K562 (cell line): ENCODE measurements around the gene GSC. TPM values are rescaled to one million over a fixed set of nuclear protein-coding genes. Genes with fewer than 3 reads are reported as not detected.

ENCODE experiments used
- ATAC-seq: fragments of 200-7000 bp; cut with Tn5 transposase; 3 replicates; pipeline ENCODE4 v1.9.1; 2020; ENCODE audit warnings: moderate library complexity
- BruUV-seq: library from RNA; stranded (reverse); fragments of 400-500 nt; replicated peaks from 2 replicates; lab custom pipeline; 2021; lab: Mats Ljungman, UMichigan
- CTCF ChIA-PET: fragments of 300-600 bp; formaldehyde crosslinking; extraction: SDS; loops from one replicate; lab custom pipeline; 2021; ENCODE audit warnings: low intra/inter-chr PET ratio; lab: Yijun Ruan, JAX
- POLR2A ChIA-PET: fragments of 300-600, 350-650 bp; sonication (Branson Sonifier 250); formaldehyde crosslinking; extraction: SDS; loops from one replicate; lab custom pipeline; 2021; ENCODE audit warnings: antibody characterized with exemption, inconsistent platforms; lab: Yijun Ruan, JAX
- DNase-seq, 4 experiments: peaks; one replicate each; pipeline versions ENCODE4 v3.0.0 to v3.0.0-alpha.2; 2011 to 2018; ENCODE audit warnings: low spot score in 3 of 4, mixed read lengths in 3 of 4; ENCODE audit errors: extremely low read depth in 1 of 4
- FAIRE-seq: peaks from 2 replicates; lab custom pipeline; 2011; peaks lifted over from hg19 to GRCh38; lab: Jason Lieb, UNC
- H2AFZ ChIP-seq: 2 replicates; pipeline ENCODE4 v1.6.0; 2011; ENCODE audit warnings: low read depth, low read length, control low read depth, inconsistent platforms
- H3K27ac ChIP-seq: fragments of 200-600 bp; 3 replicates; pipeline ENCODE4 v1.8.0; 2011; ENCODE audit warnings: low read depth, mild to moderate bottlenecking, control low read depth, inconsistent platforms, low read length, moderate library complexity, mixed read lengths; ENCODE audit errors: extremely low read depth
- H3K27me3 ChIP-seq, 2 experiments: fragments of 300-600 bp in 1 of 2; 2 replicates in 1 of 2; 3 replicates in 1 of 2; pipeline versions ENCODE4 v1.6.0 to v1.8.0; 2011; ENCODE audit warnings: inconsistent platforms in 2 of 2, low read length in 2 of 2, mild to moderate bottlenecking in 1 of 2, mixed read lengths in 1 of 2, moderate library complexity in 1 of 2; ENCODE audit not compliant: control insufficient read depth in 2 of 2, insufficient read depth in 2 of 2
- H3K36me3 ChIP-seq: fragments of 300-600 bp; 3 replicates; pipeline ENCODE4 v1.8.0; 2011; ENCODE audit warnings: mild to moderate bottlenecking, low read length, inconsistent platforms; ENCODE audit not compliant: control insufficient read depth, insufficient read depth
- H3K4me1 ChIP-seq, 2 experiments: fragments of 200-600 bp in 1 of 2; replicated peaks in 1 of 2; 2 replicates in 1 of 2; 3 replicates in 1 of 2; pipeline versions ENCODE4 v1.5.1 to v1.8.0; 2011; ENCODE audit warnings: inconsistent platforms in 2 of 2, low read length in 2 of 2, mild to moderate bottlenecking in 1 of 2, mixed read lengths in 1 of 2, moderate library complexity in 1 of 2; ENCODE audit not compliant: control insufficient read depth in 2 of 2, insufficient read depth in 2 of 2
- H3K4me2 ChIP-seq: 2 replicates; pipeline ENCODE4 v1.6.1; 2011; ENCODE audit warnings: low read length, control low read depth, inconsistent platforms, mixed read lengths; ENCODE audit not compliant: insufficient read depth
- H3K4me3 ChIP-seq: fragments of 200-600 bp; sonication (generic), shearing (Covaris generic); 2 replicates; pipeline ENCODE4 v1.5.1; 2016; ENCODE audit warnings: control low read depth, inconsistent platforms
- H3K79me2 ChIP-seq: fragments of 200-600 bp; 3 replicates; pipeline ENCODE4 v1.8.0; 2011; ENCODE audit warnings: low read length, inconsistent platforms; ENCODE audit not compliant: control insufficient read depth, insufficient read depth
- H3K9ac ChIP-seq, 2 experiments: 2 replicates each; pipeline versions ENCODE4 v1.6.0 to v1.6.1; 2011; ENCODE audit warnings: low read depth in 2 of 2, low read length in 2 of 2, control low read depth in 1 of 2, inconsistent platforms in 1 of 2, mild to moderate bottlenecking in 1 of 2, mixed read lengths in 1 of 2; ENCODE audit not compliant: insufficient read depth in 1 of 2
- H3K9me1 ChIP-seq: one replicate; pipeline ENCODE4 v1.6.0; 2011; ENCODE audit warnings: inconsistent platforms, mild to moderate bottlenecking, low read length, moderate library complexity; ENCODE audit not compliant: control insufficient read depth, insufficient read depth
- H3K9me3 ChIP-seq: replicated peaks from 2 replicates; pipeline ENCODE4 v1.5.1; 2011; ENCODE audit warnings: low read depth, low read length, inconsistent platforms; ENCODE audit not compliant: control insufficient read depth, insufficient read depth
- H4K20me1 ChIP-seq: replicated peaks from 2 replicates; pipeline ENCODE4 v1.6.1; 2011; ENCODE audit warnings: low read length, inconsistent platforms, mixed read lengths; ENCODE audit not compliant: control insufficient read depth, insufficient read depth
- HDAC2 ChIP-seq: fragments of 450-650 bp; IDR thresholded peaks from 2 replicates; pipeline ENCODE4 v1.6.1; 2016; ENCODE audit warnings: mild to moderate bottlenecking
- MEF2D ChIP-seq: conservative IDR thresholded peaks from 2 replicates; pipeline ENCODE4 v1.6.1; 2016; ENCODE audit warnings: low read depth, missing genetic modification characterization, missing compliant biosample characterization
- TCFL5 ChIP-seq: fragments of 250-450 bp; sonication (Bioruptor Pico); conservative IDR thresholded peaks from 2 replicates; pipeline ENCODE4 v1.6.1; 2021; ENCODE audit warnings: mild to moderate bottlenecking, moderate library complexity, matching md5 sums
- ZNF561 ChIP-seq: fragments of 450-650 bp; formaldehyde crosslinking; conservative IDR thresholded peaks from 2 replicates; pipeline ENCODE4 v1.4.0; 2020; ENCODE audit warnings: mild to moderate bottlenecking, moderate library complexity
- ZNF778 ChIP-seq: fragments of 450-650 bp; formaldehyde crosslinking; IDR thresholded peaks from 2 replicates; pipeline ENCODE4 v1.4.0; 2020; ENCODE audit warnings: mild to moderate bottlenecking, moderate library complexity
- WGBS: fragments of 100-300 bp; shearing (Covaris generic); methylation state at CpG from one replicate; pipeline ENCODE4 v1.1.6; 2016; ENCODE audit warnings: low coverage, mixed read lengths; ENCODE audit not compliant: insufficient coverage; ENCODE audit errors: missing lambda C conversion rate; 5-methylcytosine and 5-hydroxymethylcytosine counted together
- in situ Hi-C: fragments of 300-500 bp; cut with MboI; formaldehyde crosslinking; loops from 4 replicates; pipeline ENCODE4 v1.15.0; 2018; ENCODE audit warnings: inconsistent platforms, mixed read lengths
- intact Hi-C: fragments of 100-400 bp; cut with micrococcal nuclease; formaldehyde crosslinking; loops from 2 replicates; pipeline ENCODE4 v1.14.2; 2022
- polyA plus RNA-seq, 8 experiments: library from polyadenylated mRNA; depleted of rRNA in 4 of 8; stranded (reverse) in 5 of 8; unstranded in 3 of 8; fragments of >200 nt; fragmentation: Nextera tagmentation in 2 of 8; fragmentation: Illumina TruSeq in 1 of 8; extraction: Ambion mirVana in 2 of 8; extraction: Trizol in 1 of 8; gene quantifications; 2 replicates each; pipeline versions ENCODE4 v1.2.1 to v1.2.3, GENCODE V29; 2011 to 2014; ENCODE audit warnings: inconsistent platforms in 1 of 8, missing spikeins in 1 of 8
- total RNA-seq, 7 experiments: library from RNA; depleted of rRNA in 6 of 7; stranded (reverse); fragments of >200 nt in 6 of 7; fragmentation: Illumina TruSeq in 2 of 7; extraction: Trizol in 2 of 7; gene quantifications; 2 replicates each; pipeline versions ENCODE4 v1.2.1 to v1.2.3, GENCODE V29; 2011 to 2021; ENCODE audit warnings: low replicate concordance in 1 of 7

GSC gene
- total and polyA plus RNA-seq, 9 of the 15 experiments (the other 6 are each of a cell fraction or from before 2014, with no cell fraction given): not detected

- TF ChIP-seq MEF2D (tag) (no peak), ZNF561 (CRISPR knock-in tag) (no peak)
These were observed 2.6 kb upstream of the GSC start (continued) for GRCh38 chr14:94772548-94772947.

GRCh38 chr14:94771906-94772490, 2.1 kb upstream of the GSC start:
- no peak overlapping the region for H3K27ac ChIP-seq
- H4K20me1 ChIP-seq: no peaks in the 10 kb centered on the region
- DNase-seq: no peak
- no peaks in the 10 kb centered on the region for H3K9me1 ChIP-seq
- no peaks in the 10 kb centered on the region for H3K9me3 ChIP-seq
- ChIA-PET POLR2A (no interaction called here), CTCF (no interaction called here)
- H3K4me3 ChIP-seq: no peak overlapping the region
- H3K4me2 ChIP-seq: no peak overlapping the region
- intact Hi-C loops: no loop called here
- 0% methylated on average over 10 of the region's 14 CpGs for WGBS
- H3K36me3 ChIP-seq: no peaks in the 10 kb centered on the region
- TF ChIP-seq TCFL5 (no peak), ZNF778 (CRISPR knock-in tag) (no peak), HDAC2 (no peak)
- no peak overlapping the region for H2AFZ ChIP-seq
- no TSS peak for BruUV-seq
- in situ Hi-C loops: no loop called here
- H3K79me2 ChIP-seq: no peaks in the 10 kb centered on the region
- H3K9ac ChIP-seq: no peak overlapping the region
- peaks cover 0 to 5% of the 10 kb centered on the region in 2 experiments; a peak in 2 of 5 replicates for H3K4me1 ChIP-seq
- no peak for FAIRE-seq
- peaks cover 0 to 58% of the 10 kb centered on the region in 2 experiments; a peak in 3 of 5 replicates for H3K27me3 ChIP-seq
- no peak for ATAC-seq
